ENCODE results near the gene RXYLT1.
A peak's percentile ranks its signal among the peaks of the same experiment; 100 is the strongest.

DNA sequence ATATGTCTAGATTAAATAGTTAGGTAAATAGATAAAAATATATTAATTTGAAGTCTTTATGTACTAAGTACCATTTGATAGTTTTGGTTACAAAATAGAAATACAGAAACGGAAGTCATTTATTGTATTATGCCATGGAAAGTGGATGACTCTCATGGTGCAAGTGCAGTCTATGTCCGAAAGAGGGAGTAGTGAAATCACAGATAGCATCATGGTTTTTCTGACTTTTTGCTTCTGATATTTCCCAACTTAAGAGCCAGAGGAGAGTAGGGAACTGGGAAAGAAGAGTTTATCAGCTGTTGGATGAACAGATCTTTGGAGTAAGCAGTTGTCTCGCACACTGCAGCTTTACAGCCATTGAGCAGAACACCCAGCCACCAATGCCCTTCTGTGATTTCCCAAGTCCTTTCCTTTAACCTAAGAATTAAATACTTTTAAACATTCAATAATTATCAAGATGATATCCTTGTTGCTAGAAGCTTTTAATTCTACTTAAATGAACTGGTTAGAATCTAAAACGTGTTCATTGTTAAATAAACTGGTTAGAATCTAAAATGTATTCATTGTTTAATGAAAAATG lies 46.4 kb downstream of the RXYLT1 start:
- TF ChIP-seq, protein P1, sequence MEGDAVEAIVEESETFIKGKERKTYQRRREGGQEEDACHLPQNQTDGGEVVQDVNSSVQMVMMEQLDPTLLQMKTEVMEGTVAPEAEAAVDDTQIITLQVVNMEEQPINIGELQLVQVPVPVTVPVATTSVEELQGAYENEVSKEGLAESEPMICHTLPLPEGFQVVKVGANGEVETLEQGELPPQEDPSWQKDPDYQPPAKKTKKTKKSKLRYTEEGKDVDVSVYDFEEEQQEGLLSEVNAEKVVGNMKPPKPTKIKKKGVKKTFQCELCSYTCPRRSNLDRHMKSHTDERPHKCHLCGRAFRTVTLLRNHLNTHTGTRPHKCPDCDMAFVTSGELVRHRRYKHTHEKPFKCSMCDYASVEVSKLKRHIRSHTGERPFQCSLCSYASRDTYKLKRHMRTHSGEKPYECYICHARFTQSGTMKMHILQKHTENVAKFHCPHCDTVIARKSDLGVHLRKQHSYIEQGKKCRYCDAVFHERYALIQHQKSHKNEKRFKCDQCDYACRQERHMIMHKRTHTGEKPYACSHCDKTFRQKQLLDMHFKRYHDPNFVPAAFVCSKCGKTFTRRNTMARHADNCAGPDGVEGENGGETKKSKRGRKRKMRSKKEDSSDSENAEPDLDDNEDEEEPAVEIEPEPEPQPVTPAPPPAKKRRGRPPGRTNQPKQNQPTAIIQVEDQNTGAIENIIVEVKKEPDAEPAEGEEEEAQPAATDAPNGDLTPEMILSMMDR (IDR thresholded peaks at IDR 0.05) = peak; percentile 64 to 71 (median 69)
- no peak for TF ChIP-seq POLR2AphosphoS5 (IDR thresholded peaks at IDR 0.05)
- TF ChIP-seq EP300 (IDR thresholded peaks at IDR 0.05) = no peak

Data from esophagus muscularis mucosa (tissue), 4 donors.